ENCODE measurements around the gene SENP7. TPM values are rescaled to one million over a fixed set of nuclear protein-coding genes. Genes with fewer than 3 reads are reported as not detected.
"Not testable (repeated sequence)": the region's sequence is repeated elsewhere in the genome, so short reads cannot be mapped to it uniquely, and the experiment has no call there.

The SENP7 gene
- total RNA-seq, 1 experiment from 2014 or later: 10.7 TPM

DNA sequence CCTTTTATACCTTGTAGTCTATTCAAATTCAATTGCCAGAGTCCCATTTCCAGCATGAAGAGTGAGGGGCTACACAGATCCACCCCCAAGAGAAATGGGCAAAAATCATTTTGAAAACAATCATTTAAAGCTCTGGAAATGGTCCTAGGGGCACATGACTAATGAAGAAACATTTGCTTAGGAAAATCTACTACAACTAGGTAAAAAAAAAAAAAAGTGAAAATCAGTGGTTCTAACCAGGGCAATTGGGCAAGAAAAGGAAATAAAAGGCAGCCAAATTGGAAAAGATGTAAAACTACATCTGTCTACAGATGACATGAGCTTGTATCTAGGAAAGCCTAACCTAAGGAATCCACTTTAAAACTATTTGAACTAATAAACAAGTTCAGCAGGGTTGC lies 202.0 kb downstream of the SENP7 start:
- in situ Hi-C loops (cut with HindIII; ENCODE audit: low pct_unique_long_range_greater_than_20kb, low sequenced_read_pairs): no loop called here
- DNase-seq (ENCODE audit: low read depth, low spot score): no peak

DNA sequence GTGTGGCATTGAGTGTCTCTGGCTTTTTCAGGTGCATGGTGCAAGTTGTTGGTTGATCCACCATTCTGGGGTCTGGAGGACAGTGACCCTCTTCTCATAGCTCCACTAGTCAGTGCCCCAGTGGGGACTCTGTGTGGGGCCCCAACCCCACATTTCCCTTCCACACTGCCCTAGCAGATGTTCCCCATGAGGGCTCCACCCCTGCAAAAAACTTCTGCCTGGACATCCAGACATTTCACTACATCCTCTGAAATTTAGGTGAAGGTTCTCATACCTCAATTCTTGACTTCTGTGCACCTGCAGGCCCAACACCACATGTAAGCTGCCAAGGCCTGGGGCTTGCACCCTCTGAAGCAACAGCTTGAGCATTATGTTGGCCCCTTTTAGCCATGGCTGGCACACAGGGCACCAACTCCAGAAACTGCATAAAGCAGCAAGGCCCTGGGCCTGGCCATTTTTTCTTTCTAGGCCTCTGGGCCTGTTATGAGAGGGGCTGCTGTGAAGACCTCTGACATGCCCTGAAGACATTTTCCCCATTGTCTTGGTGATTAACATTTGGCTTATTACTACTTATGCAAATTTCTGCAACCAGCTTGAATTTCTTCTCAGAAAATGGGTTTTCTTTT lies 204.8 kb downstream of the SENP7 start:
- DNase-seq (ENCODE audit: low read depth, low spot score); in situ Hi-C loops (cut with HindIII; ENCODE audit: low pct_unique_long_range_greater_than_20kb, low sequenced_read_pairs): not testable (repeated sequence)

DNA sequence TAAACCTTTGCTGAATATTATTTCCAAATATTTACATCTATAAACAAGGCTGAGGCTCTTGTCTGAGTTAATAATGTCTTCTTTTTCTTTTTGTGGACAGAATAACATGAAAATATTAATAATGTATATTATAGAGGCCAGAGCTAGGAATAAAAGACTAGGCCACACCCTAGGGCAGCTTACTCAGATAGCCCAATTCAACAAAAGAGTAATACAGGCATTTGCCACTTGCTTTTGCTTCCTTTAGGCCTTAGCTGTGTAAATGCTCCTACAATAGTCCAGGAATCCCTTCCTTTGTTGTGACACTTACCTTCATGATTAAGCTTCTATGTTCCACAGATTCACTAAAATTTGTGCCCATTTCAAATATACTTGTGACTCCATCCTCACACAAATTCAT lies 209.2 kb downstream of the SENP7 start:
- in situ Hi-C loops (cut with HindIII; ENCODE audit: low pct_unique_long_range_greater_than_20kb, low sequenced_read_pairs): no loop called here
- DNase-seq (ENCODE audit: low read depth, low spot score): no peak

- in situ Hi-C loops (cut with HindIII; ENCODE audit: low pct_unique_long_range_greater_than_20kb, low sequenced_read_pairs): no loop called here
- no peak for DNase-seq (ENCODE audit: low read depth, low spot score)
Measured at GRCh38 chr3:101303089-101303731, 209.8 kb downstream of the SENP7 start.

- in situ Hi-C loops (cut with HindIII; ENCODE audit: low pct_unique_long_range_greater_than_20kb, low sequenced_read_pairs): no loop called here
- no peak for DNase-seq (ENCODE audit: low read depth, low spot score)
Measured at GRCh38 chr3:101300073-101300472, 212.9 kb downstream of the SENP7 start.

DNA sequence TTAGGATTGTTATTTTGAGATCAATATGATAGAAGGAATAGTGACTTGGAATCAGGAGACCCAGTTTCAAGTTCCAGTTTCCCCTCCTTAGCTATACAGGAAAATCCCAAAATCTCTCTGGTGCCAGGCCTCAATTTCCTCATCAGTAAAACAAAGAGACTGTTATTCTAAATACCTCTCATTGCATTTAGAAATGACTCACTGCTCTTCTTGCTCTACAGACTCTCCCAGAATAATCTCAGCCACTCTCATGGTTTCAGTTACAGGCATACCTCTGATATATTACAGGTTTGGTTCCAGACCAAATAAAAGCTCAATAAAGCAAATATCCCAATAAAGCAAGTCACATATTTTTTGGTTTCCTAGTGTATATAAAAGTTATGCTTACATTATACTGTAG lies 221.0 kb downstream of the SENP7 start:
- no peak for DNase-seq (ENCODE audit: low read depth, low spot score)
- in situ Hi-C loops (cut with HindIII; ENCODE audit: low pct_unique_long_range_greater_than_20kb, low sequenced_read_pairs): no loop called here

DNA sequence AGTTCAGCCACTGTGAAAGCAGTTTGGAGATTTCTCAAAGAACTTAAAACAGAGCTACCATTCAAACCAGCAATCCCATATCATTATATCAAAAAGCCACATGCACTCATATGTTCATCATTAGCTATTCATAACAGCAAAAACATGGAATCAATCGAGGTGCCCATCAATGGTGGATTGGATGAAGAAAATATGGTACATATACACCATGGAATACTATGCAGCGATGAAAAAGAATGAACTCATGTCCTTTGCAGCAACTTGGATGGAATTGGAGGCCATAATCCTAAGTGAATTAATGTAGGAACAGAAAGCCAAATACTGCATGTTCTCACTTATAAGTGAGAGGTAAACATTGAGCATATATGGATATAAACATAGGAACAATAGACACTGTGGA lies 224.7 kb downstream of the SENP7 start:
- DNase-seq (ENCODE audit: low read depth, low spot score): no peak
- in situ Hi-C loops (cut with HindIII; ENCODE audit: low pct_unique_long_range_greater_than_20kb, low sequenced_read_pairs): no loop called here

GRCh38 chr3:101284757-101285156 lies 228.3 kb downstream of the SENP7 start:
- no peak for DNase-seq (ENCODE audit: low read depth, low spot score)

GRCh38 chr3:101281521-101282030 lies 231.4 kb downstream of the SENP7 start:
- in situ Hi-C loops (cut with HindIII; ENCODE audit: low pct_unique_long_range_greater_than_20kb, low sequenced_read_pairs): no loop called here
- DNase-seq (ENCODE audit: low read depth, low spot score): no peak

More at GRCh38 chr3:101284757-101285156, 228.3 kb downstream of the SENP7 start:
- in situ Hi-C loops (cut with HindIII; ENCODE audit: low pct_unique_long_range_greater_than_20kb, low sequenced_read_pairs): no loop called here

DNA sequence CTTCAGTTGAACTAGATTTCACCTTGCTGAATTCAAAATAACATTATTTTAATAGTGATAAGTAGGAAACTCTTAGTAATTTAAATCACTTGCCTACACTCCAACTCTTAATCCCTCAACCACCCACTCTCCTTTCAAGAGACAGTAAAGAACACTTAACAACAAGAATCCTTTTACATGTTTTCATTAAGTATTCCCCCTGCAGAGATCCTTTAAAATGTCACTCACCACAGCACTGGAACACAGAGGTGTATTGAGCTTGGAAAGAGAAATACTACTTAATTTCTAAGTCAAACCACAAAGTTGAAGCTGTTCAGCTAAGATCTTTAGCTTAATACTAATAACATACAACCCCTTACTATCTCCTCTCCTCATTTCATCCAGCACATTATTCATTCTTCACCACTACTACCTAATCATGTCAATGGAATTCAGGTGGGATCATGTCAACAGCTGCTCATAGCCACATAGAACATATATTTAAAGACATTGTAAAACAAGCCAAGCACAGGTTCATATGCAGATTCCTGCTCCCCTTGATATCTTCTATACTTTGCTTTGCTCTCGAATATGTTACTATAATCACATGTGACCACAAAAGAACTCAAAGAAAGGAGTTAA lies 233.1 kb downstream of the SENP7 start:
- in situ Hi-C loops (cut with HindIII; ENCODE audit: low pct_unique_long_range_greater_than_20kb, low sequenced_read_pairs): no loop called here
- DNase-seq (ENCODE audit: low read depth, low spot score): no peak

DNA sequence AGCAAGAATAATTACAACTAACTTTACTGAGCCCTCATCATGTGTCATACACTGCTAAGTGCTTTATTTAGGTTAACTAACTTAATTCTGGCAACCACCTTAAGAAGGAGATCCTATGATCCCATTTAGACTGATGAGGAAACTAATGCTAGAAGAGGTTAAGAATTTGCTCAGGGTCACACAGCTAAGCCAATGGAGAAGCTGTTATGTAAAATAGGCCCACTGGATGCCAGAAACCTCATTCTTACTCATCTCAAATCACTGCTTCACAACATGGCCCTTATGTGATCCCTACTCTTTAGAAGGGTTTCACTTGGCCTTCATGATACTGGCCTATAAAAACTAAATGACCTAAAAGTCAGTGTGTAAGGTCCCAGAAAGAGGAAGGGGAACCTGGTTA lies 233.8 kb downstream of the SENP7 start:
- in situ Hi-C loops (cut with HindIII; ENCODE audit: low pct_unique_long_range_greater_than_20kb, low sequenced_read_pairs): no loop called here
- DNase-seq (ENCODE audit: low read depth, low spot score): no peak

- in situ Hi-C loops (cut with HindIII; ENCODE audit: low pct_unique_long_range_greater_than_20kb, low sequenced_read_pairs): no loop called here
- no peak for DNase-seq (ENCODE audit: low read depth, low spot score)
Measured at GRCh38 chr3:101278727-101279126, 234.3 kb downstream of the SENP7 start.

Small RNA genes lying within 50 kb of the gene (small RNA-seq; reads per million reads assigned to genes)
- 0 reads per million in 2 experiments for gene RF00019

Other genes with a start within 250 kb of the SENP7 start
- gene IMPG2, start 192.6 kb downstream of the SENP7 start, total RNA-seq (2014; rRNA removed; shearing (Covaris generic)): 0.03 TPM in 1 of 2 replicates, not detected in the other
- 70.4 and 77.5 TPM in 2 replicates for gene TRMT10C, start 48.7 kb upstream of the SENP7 start, total RNA-seq (2014; rRNA removed; shearing (Covaris generic))
- gene PCNP, start 61.0 kb upstream of the SENP7 start, total RNA-seq (2014; rRNA removed; shearing (Covaris generic)): 69.9 and 74.2 TPM in 2 replicates
- 21.7 and 22.9 TPM in 2 replicates for gene ZBTB11, start 163.9 kb upstream of the SENP7 start, total RNA-seq (2014; rRNA removed; shearing (Covaris generic))
- gene RPL24, start 173.5 kb upstream of the SENP7 start, total RNA-seq (2014; rRNA removed; shearing (Covaris generic)): 2,318 and 2,361 TPM in 2 replicates
- gene CEP97, start 211.4 kb upstream of the SENP7 start, total RNA-seq (2014; rRNA removed; shearing (Covaris generic)): 17.9 TPM in 2 replicates